H9 (cell line): ENCODE measurements around the gene PPAN. TPM values are rescaled to one million over a fixed set of nuclear protein-coding genes. Genes with fewer than 3 reads are reported as not detected.
A peak's percentile ranks its signal among the peaks of the same experiment; 100 is the strongest.

ENCODE experiments used
- DNase-seq: peaks from one replicate; pipeline ENCODE4 v3.0.0-alpha.2; 2017
- H2AFZ ChIP-seq: one replicate; pipeline ENCODE4 v1.6.1; 2013; ENCODE audit warnings: mild to moderate bottlenecking, low read length, control low read depth, moderate library complexity
- H2AK5ac ChIP-seq: 2 replicates; pipeline ENCODE4 v1.6.1; 2013; ENCODE audit warnings: low read length, control low read depth, mixed read lengths; ENCODE audit not compliant: insufficient read length
- H2BK120ac ChIP-seq: one replicate; pipeline ENCODE4 v1.6.1; 2013; ENCODE audit warnings: low read depth, mild to moderate bottlenecking, low read length, control low read depth, inconsistent platforms; ENCODE audit not compliant: poor library complexity, severe bottlenecking
- H2BK12ac ChIP-seq: 2 replicates; pipeline ENCODE4 v1.6.1; 2013; ENCODE audit warnings: low read length, control low read depth, mixed read lengths, low read depth; ENCODE audit not compliant: insufficient read length
- H2BK15ac ChIP-seq: 2 replicates; pipeline ENCODE4 v1.6.1; 2013; ENCODE audit warnings: low read depth, low read length, control low read depth
- H2BK20ac ChIP-seq: one replicate; pipeline ENCODE4 v1.6.1; 2013; ENCODE audit warnings: low read depth, mild to moderate bottlenecking, low read length, control low read depth, inconsistent platforms; ENCODE audit not compliant: poor library complexity, severe bottlenecking
- H2BK5ac ChIP-seq: 2 replicates; pipeline ENCODE4 v1.6.1; 2013; ENCODE audit warnings: low read length, control low read depth, mixed read lengths; ENCODE audit not compliant: insufficient read length
- H3K14ac ChIP-seq: 2 replicates; pipeline ENCODE4 v1.6.1; 2013; ENCODE audit warnings: low read length, control low read depth; ENCODE audit not compliant: insufficient read depth
- H3K18ac ChIP-seq: 2 replicates; pipeline ENCODE4 v1.6.1; 2013; ENCODE audit warnings: low read depth, mild to moderate bottlenecking, mixed read lengths, low read length, control low read depth; ENCODE audit not compliant: insufficient read length
- H3K23ac ChIP-seq: 2 replicates; pipeline ENCODE4 v1.6.1; 2013; ENCODE audit warnings: low read length, control low read depth, mixed read lengths, low read depth; ENCODE audit not compliant: insufficient read length
- H3K23me2 ChIP-seq: 2 replicates; pipeline ENCODE4 v1.6.1; 2013; ENCODE audit warnings: low read depth, mild to moderate bottlenecking, mixed read lengths, low read length, control low read depth; ENCODE audit not compliant: insufficient read length, poor library complexity, severe bottlenecking
- H3K27ac ChIP-seq: 2 replicates; pipeline ENCODE4 v1.5.1; 2013; ENCODE audit warnings: low read length, control low read depth, mixed read lengths, low read depth; ENCODE audit not compliant: insufficient read length
- H3K27me3 ChIP-seq: 2 replicates; pipeline ENCODE4 v1.6.1; 2013; ENCODE audit warnings: low read length, control low read depth, inconsistent platforms; ENCODE audit not compliant: insufficient read depth
- H3K4ac ChIP-seq: 2 replicates; pipeline ENCODE4 v1.6.1; 2013; ENCODE audit warnings: low read depth, mild to moderate bottlenecking, control low read depth, inconsistent platforms, low read length, moderate library complexity
- H3K4me1 ChIP-seq: 2 replicates; pipeline ENCODE4 v1.6.1; 2013; ENCODE audit warnings: low read length, control low read depth, inconsistent platforms; ENCODE audit not compliant: insufficient read depth
- H3K4me2 ChIP-seq: 2 replicates; pipeline ENCODE4 v1.6.1; 2013; ENCODE audit warnings: low read length, control low read depth, mixed read lengths; ENCODE audit not compliant: insufficient read length, insufficient read depth
- H3K56ac ChIP-seq: 2 replicates; pipeline ENCODE4 v1.6.1; 2013; ENCODE audit warnings: low read depth, mild to moderate bottlenecking, mixed read lengths, low read length, control low read depth; ENCODE audit not compliant: insufficient read length
- H3K79me1 ChIP-seq: 2 replicates; pipeline ENCODE4 v1.6.1; 2013; ENCODE audit warnings: low read depth, mild to moderate bottlenecking, moderate library complexity, low read length, control low read depth, inconsistent platforms; ENCODE audit not compliant: insufficient read depth, poor library complexity, severe bottlenecking
- H3K79me2 ChIP-seq: 2 replicates; pipeline ENCODE4 v1.6.1; 2013; ENCODE audit warnings: low read length, control low read depth, inconsistent platforms; ENCODE audit not compliant: insufficient read depth
- H3K9ac ChIP-seq: 2 replicates; pipeline ENCODE4 v1.6.1; 2013; ENCODE audit warnings: low read length, control low read depth, mixed read lengths; ENCODE audit not compliant: insufficient read length; ENCODE audit errors: extremely low read depth
- H3K9me3 ChIP-seq: one replicate; pipeline ENCODE4 v1.6.1; 2013; ENCODE audit warnings: low read depth, low read length, inconsistent platforms; ENCODE audit not compliant: control insufficient read depth
- H3T11ph ChIP-seq: one replicate; pipeline ENCODE4 v1.6.1; 2013; ENCODE audit warnings: mild to moderate bottlenecking, low read length, control low read depth, inconsistent platforms
- H4K20me1 ChIP-seq: one replicate; pipeline ENCODE4 v1.6.1; 2013; ENCODE audit not compliant: control insufficient read depth, insufficient read length, insufficient read depth
- H4K5ac ChIP-seq: 2 replicates; pipeline ENCODE4 v1.6.1; 2013; ENCODE audit warnings: low read depth, mild to moderate bottlenecking, mixed read lengths, low read length, control low read depth; ENCODE audit not compliant: insufficient read length
- H4K8ac ChIP-seq: replicated peaks from 2 replicates; pipeline ENCODE4 v1.6.1; 2013; ENCODE audit warnings: low read length, control low read depth, mixed read lengths, low read depth; ENCODE audit not compliant: insufficient read length
- H4K91ac ChIP-seq: 2 replicates; pipeline ENCODE4 v1.6.1; 2013; ENCODE audit warnings: low read depth, mild to moderate bottlenecking, moderate library complexity, mixed read lengths, low read length, control low read depth; ENCODE audit not compliant: insufficient read length
- H3K27ac Mint-ChIP-seq, 3 experiments: 2 replicates in 2 of 3; 3 replicates in 1 of 3; pipeline ENCODE4 v1.8.0; 2020 to 2021; ENCODE audit warnings: mixed read lengths in 3 of 3, mild to moderate bottlenecking in 1 of 3, moderate library complexity in 1 of 3
- H3K27me3 Mint-ChIP-seq: 2 replicates; pipeline ENCODE4 v1.8.0; 2021; ENCODE audit warnings: low read depth, mild to moderate bottlenecking, moderate library complexity, mixed read lengths
- H3K36me3 Mint-ChIP-seq, 3 experiments: 2 replicates in 2 of 3; 3 replicates in 1 of 3; pipeline ENCODE4 v1.8.0; 2020 to 2021; ENCODE audit warnings: low read depth in 3 of 3, mixed read lengths in 3 of 3; ENCODE audit not compliant: insufficient read depth in 1 of 3
- H3K4me1 Mint-ChIP-seq, 2 experiments: 2 replicates each; pipeline ENCODE4 v1.8.0; 2020; ENCODE audit warnings: mixed read lengths in 2 of 2
- H3K4me3 Mint-ChIP-seq, 2 experiments: 2 replicates in 1 of 2; 3 replicates in 1 of 2; pipeline ENCODE4 v1.8.0; 2020 to 2021; ENCODE audit warnings: mild to moderate bottlenecking in 2 of 2, mixed read lengths in 2 of 2, moderate library complexity in 1 of 2
- H3K9me3 Mint-ChIP-seq, 2 experiments: 2 replicates in 1 of 2; 3 replicates in 1 of 2; pipeline ENCODE4 v1.8.0; 2020; ENCODE audit warnings: mild to moderate bottlenecking in 2 of 2, mixed read lengths in 2 of 2, moderate library complexity in 1 of 2
- WGBS: extraction: QIAGEN DNeasy Blood & Tissue Kit; methylation state at CpG from one replicate; pipeline ENCODE4 v1.1.7; 2013; ENCODE audit warnings: missing lambda C conversion rate, low lambda C conversion rate, mixed read lengths; ENCODE audit not compliant: insufficient read length; ENCODE audit errors: extremely low coverage; 5-methylcytosine and 5-hydroxymethylcytosine counted together
- total RNA-seq: library from RNA; stranded (reverse); gene quantifications from 2 replicates; pipeline ENCODE4 v1.2.1, GENCODE V29; 2021
- TF ChIP-seq, protein P1 (sequence below): fragments of 200-600 bp; sonication (generic); conservative IDR thresholded peaks from 3 replicates; pipeline ENCODE4 v1.8.0; 2021; ENCODE audit warnings: antibody characterized with exemption, mild to moderate bottlenecking

PPAN gene
- total RNA-seq, 1 experiment from 2014 or later: 157 TPM

DNA sequence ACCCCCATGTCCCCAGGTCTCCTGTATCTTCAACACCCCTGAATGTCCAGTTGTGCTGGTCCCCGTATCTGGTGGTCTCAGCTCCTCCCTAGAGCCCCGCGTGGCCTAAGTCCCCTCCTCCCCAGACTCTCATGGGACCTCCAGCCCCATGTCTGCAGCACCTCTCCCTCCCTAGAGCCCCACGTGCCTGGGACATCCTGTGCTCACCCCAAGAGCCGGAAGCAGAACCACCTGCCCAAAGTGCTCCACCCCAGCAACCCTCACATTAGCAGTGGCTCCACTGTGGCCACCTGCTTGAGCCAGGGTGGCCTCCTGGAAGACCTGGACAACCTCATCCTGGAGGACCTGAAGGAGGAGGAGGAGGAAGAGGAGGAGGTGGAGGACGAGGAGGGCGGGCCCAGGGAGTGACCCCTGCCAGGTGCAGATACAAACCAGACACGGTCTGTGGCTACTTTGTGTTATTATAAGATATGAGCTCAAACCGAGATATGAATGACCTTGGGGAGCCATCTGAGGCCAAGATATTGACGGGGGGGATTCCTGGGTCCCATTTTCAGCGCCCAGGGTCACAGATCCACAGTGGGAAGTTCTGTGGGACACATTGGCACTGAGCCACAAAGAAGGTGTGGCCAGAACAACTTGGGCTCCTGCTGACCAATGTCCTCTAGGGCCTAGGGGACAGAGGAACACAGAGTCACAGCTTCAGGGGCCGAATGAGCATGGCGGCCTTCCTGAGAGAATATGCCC, 14.1 kb upstream of the PPAN start:
- TF ChIP-seq, protein P1, sequence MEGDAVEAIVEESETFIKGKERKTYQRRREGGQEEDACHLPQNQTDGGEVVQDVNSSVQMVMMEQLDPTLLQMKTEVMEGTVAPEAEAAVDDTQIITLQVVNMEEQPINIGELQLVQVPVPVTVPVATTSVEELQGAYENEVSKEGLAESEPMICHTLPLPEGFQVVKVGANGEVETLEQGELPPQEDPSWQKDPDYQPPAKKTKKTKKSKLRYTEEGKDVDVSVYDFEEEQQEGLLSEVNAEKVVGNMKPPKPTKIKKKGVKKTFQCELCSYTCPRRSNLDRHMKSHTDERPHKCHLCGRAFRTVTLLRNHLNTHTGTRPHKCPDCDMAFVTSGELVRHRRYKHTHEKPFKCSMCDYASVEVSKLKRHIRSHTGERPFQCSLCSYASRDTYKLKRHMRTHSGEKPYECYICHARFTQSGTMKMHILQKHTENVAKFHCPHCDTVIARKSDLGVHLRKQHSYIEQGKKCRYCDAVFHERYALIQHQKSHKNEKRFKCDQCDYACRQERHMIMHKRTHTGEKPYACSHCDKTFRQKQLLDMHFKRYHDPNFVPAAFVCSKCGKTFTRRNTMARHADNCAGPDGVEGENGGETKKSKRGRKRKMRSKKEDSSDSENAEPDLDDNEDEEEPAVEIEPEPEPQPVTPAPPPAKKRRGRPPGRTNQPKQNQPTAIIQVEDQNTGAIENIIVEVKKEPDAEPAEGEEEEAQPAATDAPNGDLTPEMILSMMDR: no peak
- H3K27ac Mint-ChIP-seq: peak overlapping the region in 1 of 3 experiments; percentile 83; a peak in 1 of 7 replicates
- H3K4me1 ChIP-seq: no peaks in the 10 kb centered on the region
- no peak overlapping the region for H3K27ac ChIP-seq
- H2BK12ac ChIP-seq: no peak overlapping the region
- H2AFZ ChIP-seq: no peak overlapping the region
- H2BK20ac ChIP-seq: no peak overlapping the region
- H4K91ac ChIP-seq: no peak overlapping the region
- H4K5ac ChIP-seq: no peak overlapping the region
- H3K9me3 ChIP-seq: no peaks in the 10 kb centered on the region
- WGBS: no CpG with 5 or more reads among the region's 13 CpGs
- H3K9me3 Mint-ChIP-seq: peaks cover 0 to 3% of the 10 kb centered on the region in 2 experiments; a peak in 1 of 5 replicates
- no peaks in the 10 kb centered on the region for H3K79me2 ChIP-seq
- H4K8ac ChIP-seq: no peak overlapping the region
- H3K18ac ChIP-seq: no peak overlapping the region
- no peak overlapping the region for H3K4me2 ChIP-seq
- no peak for DNase-seq
- no peak overlapping the region for H3K56ac ChIP-seq
- H3K27me3 ChIP-seq: peaks cover 3% of the 10 kb centered on the region
- H2AK5ac ChIP-seq: no peak overlapping the region
- H2BK5ac ChIP-seq: no peak overlapping the region
- H3K4me3 Mint-ChIP-seq: no peak overlapping the region
- no peaks in the 10 kb centered on the region for H3K79me1 ChIP-seq
- no peak overlapping the region for H2BK15ac ChIP-seq
- H4K20me1 ChIP-seq: no peaks in the 10 kb centered on the region
- peaks cover 6% of the 10 kb centered on the region for H3K23me2 ChIP-seq
- peaks cover 4 to 21% (median 11%) of the 10 kb centered on the region in 3 experiments for H3K36me3 Mint-ChIP-seq
- H3T11ph ChIP-seq: no peak overlapping the region
- no peak overlapping the region for H3K23ac ChIP-seq
- H2BK120ac ChIP-seq: no peak overlapping the region
- peaks cover 3% of the 10 kb centered on the region in 2 experiments; a peak in 1 of 4 replicates for H3K4me1 Mint-ChIP-seq
- H3K14ac ChIP-seq: no peak overlapping the region
- no peak overlapping the region for H3K4ac ChIP-seq
- H3K27me3 Mint-ChIP-seq: peaks cover 33% of the 10 kb centered on the region
- no peak overlapping the region for H3K9ac ChIP-seq
